Erythroblast (primary cell): ENCODE data around the gene PBX1.

Experiments used
- GATA1 ChIP-seq: IDR thresholded peaks from 2 replicates; pipeline ENCODE4 v1.6.1; 2011; ENCODE audit warnings: low read depth, mild to moderate bottlenecking, control low read depth, low read length, moderate library complexity
- POLR2A ChIP-seq: IDR thresholded peaks from 2 replicates; pipeline ENCODE4 v1.6.1; 2011; ENCODE audit warnings: mild to moderate bottlenecking, low read length

GRCh38 chr1:164662955-164663354 lies 104.0 kb downstream of the PBX1 start:
- TF ChIP-seq POLR2A (no peak), GATA1 (no peak)
